ENCODE results near the gene SLC22A3.

Gene SLC22A3

GRCh38 chr6:160376445-160376844 lies 28.3 kb downstream of the SLC22A3 start:
- Histone ChIP-seq H3K4me3 (ENCODE audit: low read depth in 1 of 2, low read length in 1 of 2) (no peak overlapping the region), H3K27ac (no peak overlapping the region), H3K9me3 (no peaks in the 10 kb centered on the region), H3K27me3 (no peaks in the 10 kb centered on the region), H3K36me3 (no peaks in the 10 kb centered on the region), H3K4me1 (ENCODE audit: control insufficient read depth in 1 of 2, insufficient read depth in 1 of 2, low read depth in 1 of 2, low read length in 1 of 2) (no peaks in the 10 kb centered on the region)
- TF ChIP-seq CTCF (IDR thresholded peaks at IDR 0.05): no peak

GRCh38 chr6:160378218-160378617 lies 30.0 kb downstream of the SLC22A3 start:
- no peaks in the 10 kb centered on the region for H3K9me3 ChIP-seq
- no peaks in the 10 kb centered on the region for H3K27me3 ChIP-seq
- H3K4me3 ChIP-seq (ENCODE audit: low read depth in 1 of 2, low read length in 1 of 2): no peak overlapping the region
- H3K36me3 ChIP-seq: no peaks in the 10 kb centered on the region
- no peaks in the 10 kb centered on the region for H3K4me1 ChIP-seq (ENCODE audit: control insufficient read depth in 1 of 2, insufficient read depth in 1 of 2, low read depth in 1 of 2, low read length in 1 of 2)
- TF ChIP-seq CTCF (IDR thresholded peaks at IDR 0.05): no peak
- no peak overlapping the region for H3K27ac ChIP-seq

DNA sequence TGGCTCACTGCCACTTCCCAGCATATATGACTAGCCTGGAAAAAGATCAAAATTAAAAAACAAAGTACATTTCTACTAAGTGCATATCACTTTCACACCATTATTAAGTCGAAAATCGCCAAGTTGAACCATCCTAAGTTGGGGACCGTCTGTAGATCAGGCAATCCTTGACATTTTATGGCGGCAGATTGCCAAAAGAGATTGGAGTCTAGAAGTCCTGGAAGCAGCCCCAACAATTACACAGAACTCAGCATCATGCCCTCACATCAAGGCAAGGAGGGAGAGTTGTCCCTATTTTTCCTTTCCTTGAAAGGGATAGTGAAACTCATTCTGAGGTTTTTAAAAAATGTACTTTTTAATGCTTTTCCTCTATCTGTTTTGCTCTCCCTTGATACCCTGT lies 30.7 kb downstream of the SLC22A3 start:
- Histone ChIP-seq H3K4me1 (ENCODE audit: control insufficient read depth in 1 of 2, insufficient read depth in 1 of 2, low read depth in 1 of 2, low read length in 1 of 2) (no peaks in the 10 kb centered on the region), H3K4me3 (ENCODE audit: low read depth in 1 of 2, low read length in 1 of 2) (no peak overlapping the region), H3K36me3 (no peaks in the 10 kb centered on the region), H3K27me3 (no peaks in the 10 kb centered on the region), H3K27ac (no peak overlapping the region), H3K9me3 (no peaks in the 10 kb centered on the region)
- TF ChIP-seq CTCF (IDR thresholded peaks at IDR 0.05): no peak

- Histone ChIP-seq H3K36me3 (no peaks in the 10 kb centered on the region), H3K4me1 (ENCODE audit: control insufficient read depth in 1 of 2, insufficient read depth in 1 of 2, low read depth in 1 of 2, low read length in 1 of 2) (no peaks in the 10 kb centered on the region), H3K9me3 (no peaks in the 10 kb centered on the region), H3K4me3 (ENCODE audit: low read depth in 1 of 2, low read length in 1 of 2) (no peak overlapping the region), H3K27ac (no peak overlapping the region), H3K27me3 (no peaks in the 10 kb centered on the region)
- TF ChIP-seq CTCF (IDR thresholded peaks at IDR 0.05): no peak
Measured at GRCh38 chr6:160379466-160379865, 31.3 kb downstream of the SLC22A3 start.

DNA sequence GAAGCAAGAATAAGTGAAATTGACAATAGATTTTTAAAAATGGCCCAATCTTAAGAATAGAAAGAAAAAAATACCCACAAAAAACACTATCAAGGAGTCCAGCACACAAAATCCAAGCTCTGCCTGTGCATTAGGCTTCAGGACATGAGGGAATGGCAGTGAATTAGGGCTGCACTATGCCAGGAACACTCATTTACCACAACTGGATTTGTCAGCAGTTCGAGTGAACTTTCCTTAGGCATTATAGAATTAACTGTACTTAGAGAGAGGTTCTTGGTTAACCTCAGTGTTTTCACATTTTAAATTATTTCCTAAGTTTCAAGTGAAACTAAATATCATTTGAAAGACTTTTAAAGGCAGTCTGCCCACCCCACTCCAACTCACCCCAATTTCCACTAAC lies 34.8 kb downstream of the SLC22A3 start:
- Histone ChIP-seq H3K27me3 (no peaks in the 10 kb centered on the region), H3K4me3 (ENCODE audit: low read depth in 1 of 2, low read length in 1 of 2) (no peak overlapping the region), H3K9me3 (no peaks in the 10 kb centered on the region), H3K27ac (no peak overlapping the region), H3K4me1 (ENCODE audit: control insufficient read depth in 1 of 2, insufficient read depth in 1 of 2, low read depth in 1 of 2, low read length in 1 of 2) (no peaks in the 10 kb centered on the region), H3K36me3 (no peaks in the 10 kb centered on the region)
- TF ChIP-seq CTCF (IDR thresholded peaks at IDR 0.05): no peak

Measured in neutrophil (primary cell).